IMR-90 (cell line): ENCODE measurements around the gene PNMA6E. TPM values are rescaled to one million over a fixed set of nuclear protein-coding genes. Genes with fewer than 3 reads are reported as not detected.

ENCODE experiments used
- ATAC-seq: fragments of 200-7000 bp; cut with Tn5 transposase; 2 replicates; pipeline ENCODE4 v1.9.1; 2020; ENCODE audit warnings: low read depth, mild to moderate bottlenecking, moderate library complexity
- BruUV-seq: library from RNA; stranded (reverse); fragments of 400-500 nt; replicated peaks from 2 replicates; lab custom pipeline; 2021; lab: Mats Ljungman, UMichigan
- CTCF ChIA-PET: fragments of 300-600 bp; formaldehyde crosslinking; extraction: SDS; loops from one replicate; lab custom pipeline; 2021; ENCODE audit warnings: antibody characterized with exemption; lab: Yijun Ruan, JAX
- POLR2A ChIA-PET: fragments of 300-600 bp; sonication (Branson Sonifier 250); formaldehyde crosslinking; loops from one replicate; lab custom pipeline; 2022; ENCODE audit warnings: antibody characterized with exemption; ENCODE audit not compliant: unreplicated experiment; lab: Charles Lee
- DNase-seq: peaks from one replicate; pipeline ENCODE4 v3.0.0; 2013
- H2AFZ ChIP-seq: replicated peaks from 2 replicates; pipeline ENCODE3; 2013; ENCODE audit warnings: low read length, mild to moderate bottlenecking; ENCODE audit not compliant: poor library complexity
- H2AK5ac ChIP-seq: 2 replicates; pipeline ENCODE4 v1.6.1; 2013; ENCODE audit warnings: low read depth, low read length, inconsistent platforms
- H2AK9ac ChIP-seq: replicated peaks from 2 replicates; pipeline ENCODE3; 2013; ENCODE audit warnings: mild to moderate bottlenecking, low read depth, low read length, moderate library complexity; ENCODE audit not compliant: poor library complexity
- H2BK120ac ChIP-seq: 2 replicates; pipeline ENCODE4 v1.6.1; 2013; ENCODE audit warnings: low read depth, low read length, inconsistent platforms
- H2BK15ac ChIP-seq: 3 replicates; pipeline ENCODE4 v1.6.1; 2013; ENCODE audit warnings: low read depth, low read length, inconsistent platforms
- H2BK20ac ChIP-seq: 2 replicates; pipeline ENCODE4 v1.6.1; 2013; ENCODE audit warnings: low read depth, mild to moderate bottlenecking, inconsistent platforms, low read length, moderate library complexity
- H2BK5ac ChIP-seq: 2 replicates; pipeline ENCODE4 v1.6.1; 2013; ENCODE audit warnings: mild to moderate bottlenecking, low read depth, low read length, inconsistent platforms; ENCODE audit not compliant: poor library complexity, severe bottlenecking
- H3K14ac ChIP-seq: replicated peaks from 2 replicates; pipeline ENCODE4 v1.6.1; 2013; ENCODE audit warnings: low read depth, low read length, inconsistent platforms
- H3K18ac ChIP-seq: 2 replicates; pipeline ENCODE4 v1.6.1; 2013; ENCODE audit warnings: low read depth, low read length, control low read depth
- H3K23ac ChIP-seq: 2 replicates; pipeline ENCODE4 v1.6.1; 2013; ENCODE audit warnings: low read depth, low read length, inconsistent platforms
- H3K27ac ChIP-seq: 2 replicates; pipeline ENCODE4 v1.5.1; 2013; ENCODE audit warnings: mild to moderate bottlenecking, control low read depth, low read length; ENCODE audit not compliant: insufficient read depth
- H3K27me3 ChIP-seq: 2 replicates; pipeline ENCODE4 v1.6.1; 2013; ENCODE audit warnings: low read length; ENCODE audit not compliant: control insufficient read depth, insufficient read depth
- H3K36me3 ChIP-seq: 2 replicates; pipeline ENCODE4 v1.6.1; 2013; ENCODE audit warnings: low read length, mixed read lengths; ENCODE audit not compliant: control insufficient read depth, insufficient read depth
- H3K4ac ChIP-seq: 2 replicates; pipeline ENCODE4 v1.6.1; 2013; ENCODE audit warnings: low read depth, low read length, inconsistent platforms
- H3K4me1 ChIP-seq: 2 replicates; pipeline ENCODE4 v1.6.1; 2013; ENCODE audit warnings: low read length, mixed read lengths; ENCODE audit not compliant: control insufficient read depth, insufficient read depth
- H3K4me2 ChIP-seq: 2 replicates; pipeline ENCODE4 v1.6.1; 2013; ENCODE audit warnings: low read depth, mild to moderate bottlenecking, control low read depth, low read length, moderate library complexity
- H3K4me3 ChIP-seq: 2 replicates; pipeline ENCODE4 v1.5.1; 2013; ENCODE audit warnings: low read depth, mild to moderate bottlenecking, control low read depth, low read length, moderate library complexity; ENCODE audit not compliant: insufficient read depth
- H3K56ac ChIP-seq: 2 replicates; pipeline ENCODE4 v1.6.1; 2013; ENCODE audit warnings: low read length, inconsistent platforms; ENCODE audit not compliant: insufficient read depth; ENCODE audit errors: extremely low read depth
- H3K79me1 ChIP-seq, 2 experiments: 2 replicates each; pipeline ENCODE4 v1.6.1; 2013; ENCODE audit warnings: low read length in 2 of 2, inconsistent platforms in 1 of 2, low read depth in 1 of 2
- H3K9ac ChIP-seq: 2 replicates; pipeline ENCODE4 v1.6.1; 2013; ENCODE audit warnings: low read depth, low read length, control low read depth
- H3K9me1 ChIP-seq: 2 replicates; pipeline ENCODE4 v1.6.1; 2013; ENCODE audit warnings: low read length, inconsistent platforms; ENCODE audit not compliant: insufficient read depth
- H3K9me3 ChIP-seq: 2 replicates; pipeline ENCODE4 v1.6.1; 2013; ENCODE audit warnings: low read length; ENCODE audit not compliant: control insufficient read depth, insufficient read depth
- H4K20me1 ChIP-seq: 2 replicates; pipeline ENCODE4 v1.6.1; 2013; ENCODE audit warnings: low read length, inconsistent platforms; ENCODE audit not compliant: insufficient read depth
- H4K5ac ChIP-seq: 2 replicates; pipeline ENCODE4 v1.6.1; 2013; ENCODE audit warnings: mild to moderate bottlenecking, low read depth, low read length, control low read depth
- H4K8ac ChIP-seq, 2 experiments: 2 replicates each; pipeline ENCODE4 v1.6.1; 2013; ENCODE audit warnings: low read depth in 2 of 2, low read length in 2 of 2, control low read depth in 1 of 2, inconsistent platforms in 1 of 2
- H4K91ac ChIP-seq: 2 replicates; pipeline ENCODE4 v1.6.1; 2013; ENCODE audit warnings: low read depth, low read length, inconsistent platforms; ENCODE audit not compliant: insufficient read depth
- BHLHE40 ChIP-seq: fragments of 150-350 bp; IDR thresholded peaks from 2 replicates; pipeline ENCODE4 v1.6.1; 2016; ENCODE audit warnings: mild to moderate bottlenecking, low read depth, low read length
- CEBPB ChIP-seq: IDR thresholded peaks from 2 replicates; pipeline ENCODE4 v1.6.1; 2012; ENCODE audit warnings: low read depth, low read length, improper control_type of control experiment
- CHD1 ChIP-seq: IDR thresholded peaks from 2 replicates; pipeline ENCODE4 v1.6.1; 2012; ENCODE audit warnings: low read depth, low read length, improper control_type of control experiment
- CTCF ChIP-seq: conservative IDR thresholded peaks from 2 replicates; pipeline ENCODE4 v1.5.1; 2012; ENCODE audit warnings: mild to moderate bottlenecking, low read depth, low read length, improper control_type of control experiment
- FOS ChIP-seq: fragments of 150-350 bp; IDR thresholded peaks from 2 replicates; pipeline ENCODE4 v1.6.1; 2016; ENCODE audit warnings: low read depth, low read length
- MAFK ChIP-seq: IDR thresholded peaks from 2 replicates; pipeline ENCODE4 v1.6.1; 2012; ENCODE audit warnings: low read depth, low read length, improper control_type of control experiment
- MAZ ChIP-seq: IDR thresholded peaks from 2 replicates; pipeline ENCODE4 v1.6.1; 2012; ENCODE audit warnings: low read depth, mild to moderate bottlenecking, low read length, improper control_type of control experiment, moderate library complexity, borderline replicate concordance
- MXI1 ChIP-seq: IDR thresholded peaks from 2 replicates; pipeline ENCODE4 v1.6.1; 2012; ENCODE audit warnings: low read depth, mild to moderate bottlenecking, low read length, moderate library complexity, borderline replicate concordance
- NFE2L2 ChIP-seq: fragments of 150-350 bp; IDR thresholded peaks from 2 replicates; pipeline ENCODE4 v1.6.1; 2016; ENCODE audit warnings: low read depth, mild to moderate bottlenecking, low read length
- POLR2A ChIP-seq: IDR thresholded peaks from 2 replicates; pipeline ENCODE4 v1.6.1; 2012; ENCODE audit warnings: mild to moderate bottlenecking, low read depth, low read length
- RAD21 ChIP-seq: IDR thresholded peaks from 2 replicates; pipeline ENCODE4 v1.6.1; 2012; ENCODE audit warnings: low read length, improper control_type of control experiment
- RCOR1 ChIP-seq: IDR thresholded peaks from 2 replicates; pipeline ENCODE4 v1.6.1; 2012; ENCODE audit warnings: mild to moderate bottlenecking, low read length, improper control_type of control experiment; ENCODE audit not compliant: insufficient replicate concordance
- RFX5 ChIP-seq: IDR thresholded peaks from 2 replicates; pipeline ENCODE4 v1.8.0; 2012; ENCODE audit warnings: low read depth, mild to moderate bottlenecking, low read length, moderate library complexity
- SMC3 ChIP-seq: fragments of 150-350 bp; IDR thresholded peaks from 2 replicates; pipeline ENCODE4 v1.6.1; 2016; ENCODE audit warnings: low read depth, mild to moderate bottlenecking, antibody characterized with exemption, low read length, moderate library complexity
- USF2 ChIP-seq: fragments of 150-350 bp; IDR thresholded peaks from 2 replicates; pipeline ENCODE4 v1.6.1; 2017; ENCODE audit warnings: mild to moderate bottlenecking, antibody characterized with exemption, low read length, low read depth
- WGBS, 2 experiments: methylation state at CpG; one replicate each; pipeline versions ENCODE4 v1.1.5 to v1.1.7; 2013; ENCODE audit warnings: missing lambda C conversion rate in 2 of 2; ENCODE audit not compliant: insufficient read length in 1 of 2; ENCODE audit errors: extremely low coverage in 2 of 2; 5-methylcytosine and 5-hydroxymethylcytosine counted together
- dilution Hi-C: fragments of 300-500 bp; cut with HindIII; formaldehyde crosslinking; loops from one replicate; pipeline ENCODE4 v1.14.3; 2018; ENCODE audit warnings: low sequenced_read_pairs; ENCODE audit not compliant: unreplicated experiment
- in situ Hi-C: fragments of 300-500 bp; cut with MboI; formaldehyde crosslinking; loops from 3 replicates; pipeline ENCODE4 v1.14.3; 2019; ENCODE audit warnings: low sequenced_read_pairs, inconsistent platforms, mixed read lengths
- intact Hi-C: fragments of 100-400 bp; cut with micrococcal nuclease; formaldehyde crosslinking; loops from 2 replicates; pipeline ENCODE4 v1.10.0; 2022
- polyA plus RNA-seq, 3 experiments: library from polyadenylated mRNA; depleted of rRNA; stranded (reverse); fragments of >200 nt; gene quantifications; 2 replicates each; pipeline ENCODE4 v1.2.3, GENCODE V29; 2012; ENCODE audit warnings: low replicate concordance in 1 of 3
- total RNA-seq: library from RNA; depleted of rRNA; stranded (reverse); fragments of >200 nt; gene quantifications from 2 replicates; pipeline ENCODE4 v1.2.3, GENCODE V29; 2012
- TF ChIP-seq, protein P1 (sequence below): fragments of 150-350 bp; IDR thresholded peaks from 2 replicates; pipeline ENCODE4 v1.6.1; 2016; ENCODE audit warnings: low read depth, mild to moderate bottlenecking, low read length, moderate library complexity, borderline replicate concordance

PNMA6E gene
- total and polyA plus RNA-seq, 2 of the 4 experiments (the other 2 are of a cell fraction), result not detected

DNA sequence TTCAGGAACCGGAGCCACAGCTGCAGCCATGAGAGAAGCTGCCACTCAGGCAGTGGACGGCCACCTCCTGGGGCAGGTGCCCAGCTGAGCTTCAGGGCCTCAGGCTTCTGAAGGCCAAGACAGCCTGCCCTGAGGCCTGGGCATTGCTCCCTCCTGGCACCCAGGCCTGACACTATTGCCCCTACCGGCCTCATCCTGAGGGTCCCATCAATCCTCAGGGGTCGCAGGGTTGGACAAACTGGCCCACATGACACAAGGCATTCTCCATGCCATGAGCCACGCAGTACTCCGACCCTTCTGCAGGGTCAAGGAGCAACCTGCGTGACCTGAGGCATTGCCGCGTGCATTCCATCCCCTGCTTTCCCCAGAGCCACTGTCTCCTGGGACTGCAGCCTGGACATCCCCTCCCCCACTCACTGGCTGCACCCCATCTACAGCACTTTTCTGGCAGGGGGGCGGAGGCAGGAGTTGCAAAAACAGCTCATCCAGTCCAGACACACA, 7.1 kb upstream of the PNMA6E start:
- Histone ChIP-seq H2BK5ac (no peak overlapping the region), H4K91ac (no peak overlapping the region), H4K8ac (no peak overlapping the region), H2BK15ac (no peak overlapping the region), H3K56ac (no peak overlapping the region), H3K27me3 (peaks cover 8% of the 10 kb centered on the region), H2AK9ac (no peak overlapping the region), H3K18ac (no peak overlapping the region), H3K9me3 (no peaks in the 10 kb centered on the region; the same call in 1 of the 2 replicates), H3K9ac (no peak overlapping the region), H3K14ac (no peak overlapping the region), H3K79me1 (no peaks in the 10 kb centered on the region), H2BK20ac (no peak overlapping the region), H3K9me1 (no peaks in the 10 kb centered on the region), H3K4me1 (no peaks in the 10 kb centered on the region), H3K4ac (no peak overlapping the region), H4K20me1 (no peaks in the 10 kb centered on the region), H3K4me2 (no peak overlapping the region), H3K23ac (no peak overlapping the region), H3K36me3 (no peaks in the 10 kb centered on the region), H2AK5ac (no peak overlapping the region), H4K5ac (no peak overlapping the region), H3K27ac (no peak overlapping the region), H3K4me3 (no peak overlapping the region), H2BK120ac (no peak overlapping the region), H2AFZ (no peak overlapping the region)
- ChIA-PET CTCF (no interaction called here), POLR2A (no interaction called here)
- no peak for ATAC-seq
- no peak for DNase-seq
- intact Hi-C loops, result no loop called here
- dilution Hi-C loops, result no loop called here
- in situ Hi-C loops, result loop anchor here (25.0 kb wide), 1 partner anchor 221 kb away; the partner anchor contains the start of gene MAGEA1
- no TSS peak for BruUV-seq
- TF ChIP-seq MAFK (no peak), MXI1 (no peak), RCOR1 (no peak), RFX5 (no peak), CHD1 (no peak), NFE2L2 (no peak), MAZ (no peak), RAD21 (no peak), BHLHE40 (no peak), POLR2A (no peak), FOS (no peak), USF2 (no peak), CEBPB (no peak), SMC3 (no peak), CTCF (no peak)
- TF ChIP-seq, protein P1, sequence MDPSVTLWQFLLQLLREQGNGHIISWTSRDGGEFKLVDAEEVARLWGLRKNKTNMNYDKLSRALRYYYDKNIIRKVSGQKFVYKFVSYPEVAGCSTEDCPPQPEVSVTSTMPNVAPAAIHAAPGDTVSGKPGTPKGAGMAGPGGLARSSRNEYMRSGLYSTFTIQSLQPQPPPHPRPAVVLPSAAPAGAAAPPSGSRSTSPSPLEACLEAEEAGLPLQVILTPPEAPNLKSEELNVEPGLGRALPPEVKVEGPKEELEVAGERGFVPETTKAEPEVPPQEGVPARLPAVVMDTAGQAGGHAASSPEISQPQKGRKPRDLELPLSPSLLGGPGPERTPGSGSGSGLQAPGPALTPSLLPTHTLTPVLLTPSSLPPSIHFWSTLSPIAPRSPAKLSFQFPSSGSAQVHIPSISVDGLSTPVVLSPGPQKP, result no peak
- 57% methylated on average over 8 of the region's 10 CpGs; no CpG with 5 or more reads in 1 of the 2 experiments for WGBS, 2 experiments
